GM18505 (cell line): Measurements from ENCODE around the gene IRS1.

Source experiments
- ATAC-seq: cut with Tn5 transposase; IDR thresholded peaks from one replicate; pipeline ENCODE4 v1.9.1; 2021; ENCODE audit not compliant: unreplicated experiment
- POLR2A ChIP-seq: IDR thresholded peaks from 4 replicates; pipeline ENCODE4 v1.6.1; 2011; ENCODE audit warnings: borderline replicate concordance; ENCODE audit not compliant: insufficient read depth, insufficient read length; ENCODE audit errors: extremely low read depth

Gene IRS1

DNA sequence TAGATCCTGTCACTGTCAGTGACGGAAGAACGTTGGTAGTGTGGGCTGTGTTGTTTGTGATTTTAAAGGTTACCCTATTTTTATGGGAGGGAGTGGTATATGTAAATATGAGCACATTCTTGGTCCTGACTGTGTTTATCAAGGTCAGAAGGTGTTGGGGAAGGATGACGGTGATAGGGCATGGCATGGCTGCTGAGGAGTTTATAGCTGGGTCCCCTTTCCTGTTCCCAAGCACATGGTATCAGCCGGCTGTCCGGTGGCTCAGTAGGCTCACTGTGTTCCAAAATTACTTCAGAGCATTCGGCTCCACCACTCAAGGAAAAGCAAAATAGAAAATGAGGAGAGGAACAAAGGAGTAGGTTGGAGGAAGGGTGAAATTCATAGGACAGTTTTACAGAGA, 28.6 kb downstream of the IRS1 start:
- TF ChIP-seq POLR2A: no peak
- no peak for ATAC-seq

DNA sequence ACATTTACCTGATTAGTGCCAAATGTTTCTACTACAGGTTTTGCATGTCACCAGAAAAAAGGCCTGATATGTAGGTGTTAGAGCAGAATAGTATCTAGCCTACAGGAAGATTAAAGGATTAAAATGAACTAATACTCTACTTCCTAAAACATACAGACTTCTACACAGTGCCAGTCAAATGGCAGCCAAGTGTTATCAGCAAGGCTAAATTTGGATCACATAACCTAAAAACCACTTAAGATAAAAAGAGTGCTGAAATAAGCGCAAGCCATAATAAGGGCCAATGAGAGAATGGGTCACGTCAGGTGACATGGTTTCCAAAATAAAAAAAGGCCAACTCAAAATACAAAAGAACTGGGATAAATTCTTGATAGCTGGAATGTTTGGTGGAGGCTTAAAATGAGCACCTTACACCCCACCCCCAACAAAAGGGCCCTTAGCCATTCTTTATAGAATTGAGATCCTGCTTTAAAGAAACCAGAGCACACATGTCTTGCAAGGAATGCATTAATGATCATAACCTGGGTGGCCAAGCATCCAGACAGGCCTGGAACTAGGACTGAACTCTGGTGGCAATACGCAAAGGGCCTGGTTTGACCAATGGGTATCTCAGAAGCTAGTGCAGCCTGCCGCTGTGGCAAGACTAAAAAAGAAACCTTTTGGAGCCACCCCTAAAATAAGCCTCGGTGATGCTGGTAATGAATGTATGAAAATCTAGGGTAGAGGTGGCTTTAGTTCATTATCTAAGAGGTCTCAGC, 32.4 kb downstream of the IRS1 start:
- no peak for ATAC-seq
- TF ChIP-seq POLR2A: no peak

DNA sequence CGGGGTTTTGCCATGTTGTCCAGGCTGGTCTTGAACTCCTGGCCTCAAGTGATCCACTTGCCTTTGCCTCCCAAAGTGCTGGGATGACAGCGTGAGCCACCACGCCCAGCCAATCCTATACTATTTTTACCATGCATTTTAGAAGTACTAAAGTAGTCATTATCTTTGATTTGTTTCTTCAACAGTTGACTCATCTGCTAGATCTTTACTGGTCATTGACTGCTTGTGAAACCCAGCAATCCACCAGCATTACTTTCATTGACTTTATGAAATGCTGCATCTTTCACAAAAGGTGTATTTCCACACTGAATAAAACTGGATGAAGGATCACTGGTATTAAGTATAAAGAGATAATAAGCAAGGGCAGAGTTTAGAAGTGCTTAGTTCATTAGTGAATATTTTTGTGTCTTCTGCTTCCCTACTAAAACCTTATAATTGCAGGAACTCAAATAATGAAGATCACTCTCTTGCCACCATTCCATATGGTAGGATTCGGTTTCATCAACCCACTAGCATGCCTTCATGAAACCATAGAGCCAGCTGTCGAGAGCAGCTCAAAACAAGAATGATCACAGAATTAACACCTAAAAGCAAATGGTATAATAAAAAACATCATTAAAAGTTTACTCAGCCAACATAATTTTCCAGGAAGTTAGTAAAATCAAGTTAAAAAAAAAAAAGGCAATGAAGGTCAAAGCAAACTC, 33.1 kb downstream of the IRS1 start:
- ATAC-seq: no peak
- no peak for TF ChIP-seq POLR2A

DNA sequence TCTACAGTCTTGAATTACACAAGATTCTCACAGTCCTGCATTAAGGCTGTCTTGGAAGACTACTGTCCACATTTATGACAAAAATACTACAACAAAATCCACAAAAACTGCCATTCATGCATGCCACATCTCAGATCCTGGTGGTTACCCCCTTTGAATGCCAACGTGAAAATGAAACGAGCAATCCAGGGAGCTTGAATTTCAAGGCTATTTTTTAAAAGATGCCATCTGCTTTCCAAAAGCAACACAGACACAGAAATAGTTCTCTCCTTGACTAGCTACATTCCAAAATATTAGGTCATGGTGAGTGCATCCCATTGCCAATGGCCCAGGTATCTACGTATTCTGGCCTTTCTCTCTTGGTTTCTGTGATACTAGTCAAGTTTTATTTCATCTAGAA, 36.3 kb downstream of the IRS1 start:
- no peak for TF ChIP-seq POLR2A
- no peak for ATAC-seq

DNA sequence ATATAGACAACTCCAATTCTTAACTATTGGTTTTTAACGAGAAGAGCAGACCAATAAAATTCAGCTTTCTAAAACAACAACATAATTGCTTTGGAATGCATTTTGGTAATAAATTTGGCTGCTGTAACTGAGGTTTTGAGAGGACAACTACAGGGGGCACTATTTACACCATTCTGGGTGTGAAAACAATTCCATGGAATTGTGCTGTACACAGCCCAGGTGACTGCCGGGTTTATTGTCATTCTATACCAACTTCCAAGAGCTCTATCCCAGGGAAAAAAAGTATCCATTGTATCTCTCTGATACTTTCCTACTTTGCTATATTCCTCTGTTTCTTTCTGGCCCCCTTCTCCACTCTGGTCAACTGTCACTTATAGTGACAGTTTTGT, 38.4 kb downstream of the IRS1 start:
- TF ChIP-seq POLR2A: no peak
- no peak for ATAC-seq

DNA sequence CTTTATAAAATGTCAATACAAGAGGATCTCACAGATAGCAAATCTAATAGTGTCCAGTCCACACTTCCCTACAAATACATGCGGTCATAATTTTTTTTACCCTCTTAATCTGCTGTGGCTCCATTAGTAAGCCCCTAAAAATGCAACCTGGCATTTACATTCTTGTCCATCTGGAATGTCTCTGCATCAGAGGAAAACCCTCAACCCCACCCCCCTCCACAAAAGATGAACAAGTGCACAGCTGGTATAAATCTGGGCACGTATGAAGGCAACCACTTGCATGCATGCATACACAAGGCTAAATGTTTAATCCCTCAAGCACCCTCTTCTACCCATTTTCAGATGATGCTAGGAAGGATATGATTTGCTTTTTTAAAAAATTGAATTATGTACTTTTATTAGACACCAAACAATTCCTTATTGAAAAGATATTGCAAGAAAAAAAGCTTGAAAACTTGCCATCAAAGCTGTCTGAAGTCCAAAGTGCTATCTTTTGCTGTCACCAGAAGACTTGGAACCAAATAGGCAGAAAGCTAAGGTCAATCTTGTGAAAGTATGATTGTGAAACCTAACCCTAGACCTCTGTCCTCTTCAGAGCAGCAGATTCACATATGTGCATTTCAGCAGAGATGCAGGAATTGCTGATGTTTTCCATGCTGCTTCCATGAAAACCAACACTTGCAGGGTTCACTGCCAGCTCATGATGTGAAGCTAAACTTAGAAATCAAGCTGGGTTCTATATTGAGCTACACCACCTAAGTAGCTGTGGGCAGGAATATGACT, 39.0 kb downstream of the IRS1 start:
- no peak for TF ChIP-seq POLR2A
- ATAC-seq: no peak

DNA sequence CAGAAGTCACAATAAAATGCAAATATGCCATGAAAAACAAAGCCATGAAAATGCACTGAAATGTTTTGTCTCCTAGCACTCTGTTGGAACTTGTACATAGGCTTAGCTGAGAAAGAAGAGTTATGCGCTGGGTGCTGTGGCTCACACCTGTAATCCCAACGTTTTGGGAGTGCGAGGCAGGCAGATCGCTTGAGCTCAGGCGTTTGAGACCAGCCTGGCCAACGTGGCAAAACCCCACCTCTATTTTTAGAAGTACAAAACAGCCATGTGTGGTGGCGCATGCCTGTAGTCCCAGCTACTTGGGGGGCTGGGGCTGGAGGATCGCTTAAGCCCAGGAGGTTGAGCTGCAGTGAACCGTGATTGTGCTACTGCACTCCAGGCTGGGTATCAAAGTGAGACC, 39.9 kb downstream of the IRS1 start:
- no peak for TF ChIP-seq POLR2A
- no peak for ATAC-seq

DNA sequence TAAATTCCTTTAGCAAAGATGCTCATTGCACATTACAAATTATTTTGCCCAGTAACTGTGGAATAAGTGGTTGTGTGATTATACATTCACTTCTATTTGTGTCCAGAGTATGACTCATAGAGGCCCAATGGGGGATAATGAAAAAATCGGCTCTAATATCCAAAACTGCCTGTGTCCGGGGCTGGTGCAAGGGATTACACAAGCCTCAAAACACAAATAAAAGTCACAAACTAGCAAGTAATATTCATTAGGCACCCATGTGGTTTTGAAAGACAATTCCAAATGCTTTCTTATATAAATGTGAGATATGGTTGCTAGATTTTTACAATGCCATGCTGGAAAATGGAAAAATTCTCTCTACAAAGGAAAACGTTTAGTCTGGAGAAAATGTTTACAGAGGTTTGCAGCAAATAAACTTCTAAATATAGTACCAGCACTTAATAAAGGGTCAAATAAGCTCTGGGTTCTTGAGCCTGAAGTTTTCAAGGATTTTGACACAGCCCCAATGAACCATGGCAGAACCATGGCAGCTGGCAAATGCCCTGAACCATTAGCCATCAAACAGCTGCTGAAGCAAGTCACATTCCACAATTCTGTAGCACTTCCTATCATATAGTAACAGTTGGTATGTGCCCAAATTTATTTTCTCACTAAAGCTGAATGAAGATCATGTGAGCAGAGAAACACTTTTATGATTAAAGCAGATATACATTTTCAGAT, 40.5 kb downstream of the IRS1 start:
- no peak for ATAC-seq
- TF ChIP-seq POLR2A: no peak

DNA sequence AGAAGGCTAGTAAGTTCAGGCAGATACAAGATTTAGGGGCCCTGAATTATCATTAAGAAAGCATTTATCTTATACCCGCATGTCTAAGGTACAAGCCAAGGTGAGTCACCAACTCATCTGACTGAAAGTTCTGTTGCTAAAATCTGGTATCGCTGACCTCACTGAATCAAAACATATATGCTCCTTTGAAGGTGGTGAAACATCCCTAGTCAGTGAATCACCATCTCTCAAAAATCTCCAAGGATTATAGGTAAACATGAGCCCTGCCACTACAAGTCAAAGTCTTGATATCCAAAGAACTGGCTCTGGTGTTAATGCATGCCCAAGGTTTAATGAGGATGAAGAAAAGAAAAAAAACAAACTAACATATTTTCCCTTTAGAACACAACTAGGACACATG, 43.5 kb downstream of the IRS1 start:
- no peak for TF ChIP-seq POLR2A
- ATAC-seq: no peak

DNA sequence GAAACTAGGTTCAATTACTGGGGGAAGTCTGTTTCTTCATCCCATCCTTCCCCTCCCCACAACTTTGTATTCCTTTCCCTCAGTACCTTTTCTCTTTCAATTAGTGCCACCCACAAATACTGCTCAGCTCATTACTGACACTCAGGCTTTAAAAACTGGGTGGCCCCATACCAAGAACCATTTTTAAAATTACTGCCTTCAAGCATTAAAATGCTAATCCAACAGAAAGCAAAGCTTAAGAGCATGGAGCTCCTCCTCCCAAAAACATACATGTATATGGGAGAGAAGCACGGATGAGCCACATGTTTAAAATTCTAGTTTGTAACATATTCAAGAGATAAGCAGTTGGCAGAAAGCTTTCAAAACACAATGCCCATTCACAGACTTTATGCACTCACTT, 44.0 kb downstream of the IRS1 start:
- TF ChIP-seq POLR2A: no peak

DNA sequence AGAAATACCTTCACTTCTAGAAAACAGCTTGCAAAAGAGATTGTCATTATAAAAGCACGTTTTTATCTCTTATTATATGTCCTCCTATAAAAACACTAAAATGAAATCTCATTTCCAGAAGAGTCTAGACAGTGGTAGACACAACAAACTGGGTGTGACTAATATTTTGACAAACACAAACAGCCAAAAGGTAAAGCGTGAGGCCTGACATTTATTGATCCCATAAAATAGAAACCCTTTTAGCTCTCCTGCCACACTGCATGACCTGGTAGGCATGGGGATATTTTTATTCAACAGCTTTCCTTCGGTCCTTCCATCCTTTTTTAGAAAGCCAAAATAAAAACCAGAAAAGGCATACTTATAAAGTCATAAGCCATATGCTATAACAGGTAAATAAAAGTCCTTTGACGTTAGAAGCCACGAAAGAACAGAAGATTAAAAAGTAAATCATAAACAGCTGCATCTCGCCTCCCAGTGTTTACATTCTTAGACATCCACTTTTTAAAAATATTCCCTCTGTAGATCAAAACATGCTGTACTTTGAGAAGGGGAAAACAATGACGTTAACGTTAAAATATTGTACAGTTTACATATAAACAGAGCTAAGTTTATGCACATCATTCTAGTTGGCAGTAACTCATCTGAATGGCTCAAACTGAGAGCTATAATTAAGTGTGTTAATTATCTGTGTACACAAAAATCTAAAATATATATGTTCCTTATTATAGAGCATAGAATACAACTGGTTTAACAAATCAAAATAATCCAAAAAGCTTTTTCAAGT, 44.6 kb downstream of the IRS1 start:
- no peak for ATAC-seq
- no peak for TF ChIP-seq POLR2A

More for the DNA sequence above, 44.0 kb downstream of the IRS1 start:
- no peak for ATAC-seq

DNA sequence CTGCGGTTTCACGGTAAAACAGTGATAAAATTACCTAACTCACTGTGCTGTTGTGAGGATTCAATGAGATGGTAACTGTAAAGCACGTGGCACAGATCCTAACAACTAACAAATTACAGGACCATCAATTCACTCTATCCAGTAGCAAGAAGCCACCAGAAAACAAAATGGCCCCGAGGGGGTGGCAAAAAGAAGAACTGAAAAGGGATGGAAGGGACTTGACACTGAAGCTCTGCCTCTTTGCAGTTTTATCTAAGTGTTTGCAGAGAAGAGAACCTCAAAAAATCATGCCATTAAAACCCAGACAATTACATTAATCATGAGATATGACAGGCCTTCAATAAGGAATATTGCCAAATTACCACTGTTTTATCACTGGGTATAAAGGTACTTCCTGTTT, 46.7 kb downstream of the IRS1 start:
- no peak for ATAC-seq
- TF ChIP-seq POLR2A: no peak
